GM21390 (cell line): ENCODE measurements around the gene COX14.

Experiments used
- ATAC-seq: cut with Tn5 transposase; IDR thresholded peaks from one replicate; pipeline ENCODE4 v1.9.1; 2021; ENCODE audit not compliant: unreplicated experiment

The COX14 gene

GRCh38 chr12:50084775-50085614 lies 27.0 kb upstream of the COX14 start, which contains the start of gene SMARCD1:
SMARCD1 (plus strand) TSS chr12:50085342; CDS start chr12:50085370, 28 bp downstream.
- peak; percentile 87 for ATAC-seq

- no peak for ATAC-seq
Observed at GRCh38 chr12:50085615-50086072, 26.4 kb upstream of the COX14 start.

- no peak for ATAC-seq
Observed at GRCh38 chr12:50086148-50086547, 25.9 kb upstream of the COX14 start.

GRCh38 chr12:50087151-50087550 lies 24.9 kb upstream of the COX14 start:
- no peak for ATAC-seq

- ATAC-seq = no peak
Observed at GRCh38 chr12:50087995-50088394, 24.0 kb upstream of the COX14 start.

- no peak for ATAC-seq
Observed at GRCh38 chr12:50088577-50089335, 23.3 kb upstream of the COX14 start.

- ATAC-seq = no peak
Observed at GRCh38 chr12:50089730-50090129, 22.3 kb upstream of the COX14 start.

- no peak for ATAC-seq
Observed at GRCh38 chr12:50090391-50090790, 21.6 kb upstream of the COX14 start.

- ATAC-seq = no peak
Observed at GRCh38 chr12:50097952-50098351, 14.1 kb upstream of the COX14 start.

GRCh38 chr12:50099302-50100008 lies 12.6 kb upstream of the COX14 start:
- no peak for ATAC-seq

- ATAC-seq = no peak
Observed at GRCh38 chr12:50100561-50100960, 11.5 kb upstream of the COX14 start.

- ATAC-seq = no peak
Observed at GRCh38 chr12:50101663-50102062, 10.4 kb upstream of the COX14 start.

- no peak for ATAC-seq
Observed at GRCh38 chr12:50102131-50102531, 9.9 kb upstream of the COX14 start.

GRCh38 chr12:50102646-50103309 lies 9.3 kb upstream of the COX14 start:
- ATAC-seq = no peak

- ATAC-seq = no peak
Observed at GRCh38 chr12:50103351-50103750, 8.7 kb upstream of the COX14 start.

- ATAC-seq = no peak
Observed at GRCh38 chr12:50103767-50104321, 8.2 kb upstream of the COX14 start, which contains the start of gene GPD1. GPD1 (plus strand) TSS chr12:50104008; CDS start chr12:50104051, 43 bp downstream.

GRCh38 chr12:50104417-50105366 lies 7.3 kb upstream of the COX14 start:
- no peak for ATAC-seq

- no peak for ATAC-seq
Observed at GRCh38 chr12:50105913-50106450, 6.1 kb upstream of the COX14 start.

GRCh38 chr12:50106907-50107306 lies 5.1 kb upstream of the COX14 start:
- ATAC-seq = no peak
